HepG2 (cell line): Measurements from ENCODE around the gene CNOT10. TPM values are rescaled to one million over a fixed set of nuclear protein-coding genes. Genes with fewer than 3 reads are reported as not detected.

Source experiments
- GLI4 ChIP-seq: sonication (generic); formaldehyde crosslinking; IDR thresholded peaks from 2 replicates; pipeline ENCODE4 v1.5.1; 2020; ENCODE audit warnings: missing genetic modification reagents, mild to moderate bottlenecking, moderate library complexity, borderline replicate concordance
- HDAC2 ChIP-seq: sonication (generic); formaldehyde crosslinking; IDR thresholded peaks from 2 replicates; pipeline ENCODE4 v1.4.0; 2020; ENCODE audit warnings: missing genetic modification reagents
- HHEX ChIP-seq: IDR thresholded peaks from 2 replicates; pipeline ENCODE4 v1.6.1; 2016; ENCODE audit warnings: control low read depth
- HMGXB4 ChIP-seq, 2 experiments: sonication (generic) in 1 of 2; formaldehyde crosslinking in 1 of 2; IDR thresholded peaks; 2 replicates each; pipeline versions ENCODE4 v1.4.0 to v1.6.1; 2018 to 2020; ENCODE audit warnings: missing genetic modification reagents in 2 of 2, borderline replicate concordance in 1 of 2, low read depth in 1 of 2, mild to moderate bottlenecking in 1 of 2, missing biosample characterization in 1 of 2
- KAT7 ChIP-seq: IDR thresholded peaks from 2 replicates; pipeline ENCODE4 v1.6.1; 2018; ENCODE audit warnings: borderline replicate concordance, missing compliant biosample characterization
- KLF13 ChIP-seq: sonication (generic); formaldehyde crosslinking; IDR thresholded peaks from 2 replicates; pipeline ENCODE4 v1.4.0; 2020; ENCODE audit warnings: mild to moderate bottlenecking, missing genetic modification reagents
- MAF1 ChIP-seq: sonication (generic); formaldehyde crosslinking; IDR thresholded peaks from 2 replicates; pipeline ENCODE4 v1.5.0; 2020; ENCODE audit warnings: missing genetic modification reagents, borderline replicate concordance
- MAZ ChIP-seq, 2 experiments: sonication (generic) in 1 of 2; formaldehyde crosslinking in 1 of 2; IDR thresholded peaks; 2 replicates each; pipeline versions ENCODE4 v1.5.0 to v1.6.1; 2012 to 2020; ENCODE audit warnings: low read depth in 2 of 2, mild to moderate bottlenecking in 2 of 2, borderline replicate concordance in 1 of 2, improper control_type of control experiment in 1 of 2, low read length in 1 of 2, missing genetic modification reagents in 1 of 2, moderate library complexity in 1 of 2
- NFIC ChIP-seq: IDR thresholded peaks from 2 replicates; pipeline ENCODE4 v1.6.1; 2012; ENCODE audit warnings: mild to moderate bottlenecking, low read length, inconsistent platforms
- PCBP2 ChIP-seq: fragments of 200-400 bp; formaldehyde crosslinking; optimal IDR thresholded peaks from 2 replicates; pipeline ENCODE3; 2018; ENCODE audit warnings: low read length, low read depth; ENCODE audit not compliant: poor library complexity, severe bottlenecking
- PRMT3 ChIP-seq: sonication (generic); formaldehyde crosslinking; IDR thresholded peaks from 2 replicates; pipeline ENCODE4 v1.8.1; 2022; ENCODE audit warnings: low read depth, mild to moderate bottlenecking, moderate library complexity, missing genetic modification reagents, borderline replicate concordance
- RAD21 ChIP-seq: fragments of 450-650 bp; formaldehyde crosslinking; IDR thresholded peaks from 2 replicates; pipeline ENCODE4 v1.5.0; 2020; ENCODE audit warnings: mild to moderate bottlenecking
- RELA ChIP-seq: sonication (generic); formaldehyde crosslinking; IDR thresholded peaks from 2 replicates; pipeline ENCODE4 v1.4.0; 2020; ENCODE audit warnings: missing genetic modification reagents
- REPIN1 ChIP-seq: sonication (generic); formaldehyde crosslinking; IDR thresholded peaks from 2 replicates; pipeline ENCODE4 v1.8.0; 2022; ENCODE audit warnings: missing genetic modification reagents, low read depth, mild to moderate bottlenecking, borderline replicate concordance
- RXRA ChIP-seq: sonication (generic); formaldehyde crosslinking; IDR thresholded peaks from 2 replicates; pipeline ENCODE4 v1.5.1; 2020; ENCODE audit warnings: missing genetic modification reagents
- SNRNP70 ChIP-seq: fragments of 200-400 bp; formaldehyde crosslinking; IDR thresholded peaks from 2 replicates; pipeline ENCODE4 v1.6.1; 2017; ENCODE audit warnings: mild to moderate bottlenecking, low read depth, low read length, moderate library complexity
- SP140L ChIP-seq: sonication (generic); formaldehyde crosslinking; IDR thresholded peaks from 2 replicates; pipeline ENCODE4 v1.4.0; 2020; ENCODE audit warnings: missing genetic modification reagents, borderline replicate concordance
- ZFP1 ChIP-seq: IDR thresholded peaks from 2 replicates; pipeline ENCODE4 v1.6.1; 2016
- ZNF12 ChIP-seq: sonication (generic); formaldehyde crosslinking; IDR thresholded peaks from 2 replicates; pipeline ENCODE4 v1.5.0; 2020; ENCODE audit warnings: missing genetic modification reagents
- ZNF431 ChIP-seq: sonication (generic); formaldehyde crosslinking; IDR thresholded peaks from 2 replicates; pipeline ENCODE4 v1.9.0; 2022; ENCODE audit warnings: missing genetic modification reagents, low read depth, mild to moderate bottlenecking, borderline replicate concordance
- ZNF549 ChIP-seq: sonication (generic); formaldehyde crosslinking; IDR thresholded peaks from 2 replicates; pipeline ENCODE4 v1.5.0; 2020; ENCODE audit warnings: missing genetic modification reagents
- ZNF552 ChIP-seq: sonication (generic); formaldehyde crosslinking; IDR thresholded peaks from 2 replicates; pipeline ENCODE4 v1.9.0; 2022; ENCODE audit warnings: missing genetic modification reagents, mild to moderate bottlenecking, borderline replicate concordance
- ZNF7 ChIP-seq: IDR thresholded peaks from 2 replicates; pipeline ENCODE4 v1.6.1; 2016; ENCODE audit warnings: missing biosample characterization, missing genetic modification reagents
- ZNF747 ChIP-seq: sonication (generic); formaldehyde crosslinking; IDR thresholded peaks from 2 replicates; pipeline ENCODE4 v1.8.1; 2023; ENCODE audit warnings: missing genetic modification reagents, mild to moderate bottlenecking, borderline replicate concordance
- polyA plus RNA-seq, 8 experiments: library from polyadenylated mRNA; depleted of rRNA in 3 of 8; stranded (reverse) in 7 of 8; unstranded in 1 of 8; fragments of >200 nt; fragmentation: Illumina TruSeq in 4 of 8; extraction: Trizol in 4 of 8; gene quantifications; 2 replicates each; pipeline versions ENCODE4 v1.2.1 to v1.2.3, GENCODE V29; 2011 to 2016; ENCODE audit warnings: low read depth in 4 of 8, missing spikeins in 1 of 8, mixed read lengths in 1 of 8; ENCODE audit not compliant: insufficient read depth in 1 of 8
- total RNA-seq, 5 experiments: library from RNA; depleted of rRNA; stranded (reverse); fragments of >200 nt; fragmentation: Illumina TruSeq; extraction: Trizol; gene quantifications; 2 replicates each; pipeline ENCODE4 v1.2.3, GENCODE V29; 2016; ENCODE audit warnings: low read depth in 1 of 5
- TF ChIP-seq, protein P1 (sequence below): sonication (generic); formaldehyde crosslinking; IDR thresholded peaks from 2 replicates; pipeline ENCODE4 v1.4.0; 2020; ENCODE audit warnings: missing genetic modification reagents

The CNOT10 gene
- total and polyA plus RNA-seq, 2 of the 13 experiments (the other 11 are each of a cell fraction or from before 2014, with no cell fraction given) = 21.2 to 34.1 TPM

- peak; percentile 95; the same call in 1 of the 2 replicates for TF ChIP-seq KAT7 (CRISPR knock-in tag)
- peak; percentile 81; the same call in 1 of the 2 replicates for TF ChIP-seq HDAC2 (CRISPR knock-in tag)
- no peak for TF ChIP-seq SP140L (CRISPR knock-in tag)
- TF ChIP-seq ZNF7 (CRISPR knock-in tag) = no peak
- peak; percentile 89 for TF ChIP-seq RXRA (CRISPR knock-in tag)
- TF ChIP-seq GLI4 = 0 out of 2 replicates have a peak, but pooled peaks have one; percentile 20
- TF ChIP-seq MAZ (IDR thresholded peaks at IDR 0.05; ENCODE audit: borderline replicate concordance, low read depth, low read length) = no peak
- no peak; the same call in 1 of the 2 replicates for TF ChIP-seq MAZ (CRISPR knock-in tag; IDR thresholded peaks at IDR 0.05; ENCODE audit: low read depth)
- TF ChIP-seq, protein P1, sequence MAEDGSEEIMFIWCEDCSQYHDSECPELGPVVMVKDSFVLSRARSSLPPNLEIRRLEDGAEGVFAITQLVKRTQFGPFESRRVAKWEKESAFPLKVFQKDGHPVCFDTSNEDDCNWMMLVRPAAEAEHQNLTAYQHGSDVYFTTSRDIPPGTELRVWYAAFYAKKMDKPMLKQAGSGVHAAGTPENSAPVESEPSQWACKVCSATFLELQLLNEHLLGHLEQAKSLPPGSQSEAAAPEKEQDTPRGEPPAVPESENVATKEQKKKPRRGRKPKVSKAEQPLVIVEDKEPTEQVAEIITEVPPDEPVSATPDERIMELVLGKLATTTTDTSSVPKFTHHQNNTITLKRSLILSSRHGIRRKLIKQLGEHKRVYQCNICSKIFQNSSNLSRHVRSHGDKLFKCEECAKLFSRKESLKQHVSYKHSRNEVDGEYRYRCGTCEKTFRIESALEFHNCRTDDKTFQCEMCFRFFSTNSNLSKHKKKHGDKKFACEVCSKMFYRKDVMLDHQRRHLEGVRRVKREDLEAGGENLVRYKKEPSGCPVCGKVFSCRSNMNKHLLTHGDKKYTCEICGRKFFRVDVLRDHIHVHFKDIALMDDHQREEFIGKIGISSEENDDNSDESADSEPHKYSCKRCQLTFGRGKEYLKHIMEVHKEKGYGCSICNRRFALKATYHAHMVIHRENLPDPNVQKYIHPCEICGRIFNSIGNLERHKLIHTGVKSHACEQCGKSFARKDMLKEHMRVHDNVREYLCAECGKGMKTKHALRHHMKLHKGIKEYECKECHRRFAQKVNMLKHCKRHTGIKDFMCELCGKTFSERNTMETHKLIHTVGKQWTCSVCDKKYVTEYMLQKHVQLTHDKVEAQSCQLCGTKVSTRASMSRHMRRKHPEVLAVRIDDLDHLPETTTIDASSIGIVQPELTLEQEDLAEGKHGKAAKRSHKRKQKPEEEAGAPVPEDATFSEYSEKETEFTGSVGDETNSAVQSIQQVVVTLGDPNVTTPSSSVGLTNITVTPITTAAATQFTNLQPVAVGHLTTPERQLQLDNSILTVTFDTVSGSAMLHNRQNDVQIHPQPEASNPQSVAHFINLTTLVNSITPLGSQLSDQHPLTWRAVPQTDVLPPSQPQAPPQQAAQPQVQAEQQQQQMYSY (CRISPR knock-in tag) = no peak
- no peak for TF ChIP-seq KLF13
- TF ChIP-seq ZNF549 (CRISPR knock-in tag) = no peak
- no peak for TF ChIP-seq NFIC
- no peak for TF ChIP-seq ZNF747 (CRISPR knock-in tag)
- TF ChIP-seq HHEX (CRISPR knock-in tag) = no peak
- no peak; the same call in 1 of the 2 replicates for TF ChIP-seq MAF1 (CRISPR knock-in tag)
- TF ChIP-seq PRMT3 = no peak
- TF ChIP-seq REPIN1 (CRISPR knock-in tag) = no peak
- TF ChIP-seq ZNF552 (CRISPR knock-in tag) = no peak
- no peak for TF ChIP-seq SNRNP70
- TF ChIP-seq RELA (CRISPR knock-in tag) = no peak
- TF ChIP-seq PCBP2 = no peak
- TF ChIP-seq ZFP1 (CRISPR knock-in tag) = no peak
- no peak for TF ChIP-seq ZNF431
- TF ChIP-seq ZNF12 (CRISPR knock-in tag) = 0 out of 2 replicates have a peak, but pooled peaks have one; percentile 31
- TF ChIP-seq RAD21 (CRISPR knock-in tag) = peak; percentile 90
- TF ChIP-seq HMGXB4 (CRISPR knock-in tag; IDR thresholded peaks at IDR 0.05; ENCODE audit: borderline replicate concordance in 1 of 2, low read depth in 1 of 2) = peak; percentile 95 to 98
Measured at GRCh38 chr3:32781211-32781968, 96.4 kb downstream of the CNOT10 start (continued).
